A549 (cell line): ENCODE data around the gene SEMA4A. TPM values are rescaled to one million over a fixed set of nuclear protein-coding genes. Genes with fewer than 3 reads are reported as not detected.

Source experiments
- ATAC-seq, 2 experiments: fragments of 200-7000 bp in 1 of 2; fragments of >200 bp in 1 of 2; cut with Nextera tagmentation in 1 of 2; cut with Tn5 transposase in 1 of 2; 3 replicates each; pipeline versions ENCODE4 v1.8.0 to v1.9.1; 2018 to 2020; ENCODE audit warnings: mild to moderate bottlenecking in 1 of 2, moderate library complexity in 1 of 2
- CTCF ChIA-PET: fragments of 300-600 bp; sonication (Branson Sonifier 250); formaldehyde crosslinking; extraction: SDS; loops from one replicate; lab custom pipeline; 2021; ENCODE audit warnings: antibody characterized with exemption, inconsistent platforms; lab: Yijun Ruan, JAX
- POLR2A ChIA-PET: fragments of 350-600 bp; formaldehyde crosslinking; extraction: SDS; loops from one replicate; lab custom pipeline; 2021; ENCODE audit warnings: antibody characterized with exemption, inconsistent platforms; lab: Yijun Ruan, JAX
- DNase-seq, 2 experiments: peaks; one replicate each; pipeline versions ENCODE4 v3.0.0 to v3.0.0-alpha.2; 2011 to 2016; ENCODE audit warnings: low read depth in 1 of 2, low spot score in 1 of 2
- FAIRE-seq: peaks from 2 replicates; lab custom pipeline; 2011; peaks lifted over from hg19 to GRCh38; lab: Jason Lieb, UNC
- H3K27ac ChIP-seq, 2 experiments: fragments of >200 bp; sonication (Bioruptor Twin); formaldehyde crosslinking; 3 replicates each; pipeline ENCODE4 v1.5.1; 2016 to 2017
- H3K4me1 ChIP-seq: fragments of >200 bp; sonication (Bioruptor Twin); formaldehyde crosslinking; 3 replicates; pipeline ENCODE4 v1.6.1; 2016
- H3K4me2 ChIP-seq: fragments of >200 bp; sonication (Bioruptor Twin); formaldehyde crosslinking; 3 replicates; pipeline ENCODE4 v1.6.1; 2016
- H3K4me3 ChIP-seq: fragments of >200 bp; sonication (Bioruptor Twin); formaldehyde crosslinking; 3 replicates; pipeline ENCODE4 v1.5.1; 2016
- H3K9me3 ChIP-seq: fragments of >200 bp; sonication (Bioruptor Twin); formaldehyde crosslinking; 3 replicates; pipeline ENCODE4 v1.6.1; 2016
- BHLHE40 ChIP-seq: IDR thresholded peaks from 2 replicates; pipeline ENCODE4 v1.6.1; 2012; ENCODE audit warnings: low read depth, low read length, inconsistent platforms
- CBX8 ChIP-seq: fragments of 200-600 bp; sonication (generic); IDR thresholded peaks from 2 replicates; pipeline ENCODE4 v1.6.1; 2016
- CHD4 ChIP-seq: fragments of 200-600 bp; sonication (generic); IDR thresholded peaks from 2 replicates; pipeline ENCODE4 v1.6.1; 2016; ENCODE audit warnings: antibody characterized with exemption, mild to moderate bottlenecking, borderline replicate concordance
- EHF ChIP-seq: fragments of 250-450 bp; sonication (Bioruptor Pico); IDR thresholded peaks from 2 replicates; pipeline ENCODE4 v1.5.0; 2020; ENCODE audit warnings: mild to moderate bottlenecking
- EP300 ChIP-seq, 2 experiments: fragments of >200 bp; sonication (Bioruptor Twin); formaldehyde crosslinking; IDR thresholded peaks; 2 replicates in 1 of 2; 3 replicates in 1 of 2; pipeline ENCODE4 v1.6.1; 2016 to 2017
- FOSB ChIP-seq: fragments of 250-450 bp; sonication (Bioruptor Pico); IDR thresholded peaks from 2 replicates; pipeline ENCODE4 v1.5.0; 2020; ENCODE audit warnings: mild to moderate bottlenecking, moderate library complexity
- FOSL2 ChIP-seq, 2 experiments: fragments of 450-650 bp in 1 of 2; fragments of >200 bp in 1 of 2; sonication (Bioruptor Twin) in 1 of 2; formaldehyde crosslinking; IDR thresholded peaks; 2 replicates each; pipeline versions ENCODE4 v1.5.0 to v1.6.1; 2016 to 2020; ENCODE audit warnings: mild to moderate bottlenecking in 1 of 2, moderate library complexity in 1 of 2
- FOXS1 ChIP-seq: fragments of 250-450 bp; sonication (Bioruptor Pico); IDR thresholded peaks from 2 replicates; pipeline ENCODE4 v1.5.0; 2020; ENCODE audit warnings: mild to moderate bottlenecking, moderate library complexity
- HDAC2 ChIP-seq: fragments of 200-600 bp; sonication (generic); IDR thresholded peaks from 2 replicates; pipeline ENCODE4 v1.6.1; 2016
- HMGXB4 ChIP-seq: fragments of 250-450 bp; sonication (Bioruptor Pico); IDR thresholded peaks from 2 replicates; pipeline ENCODE4 v1.5.0; 2021; ENCODE audit warnings: mild to moderate bottlenecking, moderate library complexity, borderline replicate concordance
- HOXB13 ChIP-seq: fragments of 250-450 bp; sonication (Bioruptor Pico); IDR thresholded peaks from 2 replicates; pipeline ENCODE4 v1.5.0; 2020; ENCODE audit warnings: low read depth, mild to moderate bottlenecking, moderate library complexity
- JUN ChIP-seq, 2 experiments: fragments of >200 bp; sonication (Bioruptor Twin); formaldehyde crosslinking; IDR thresholded peaks; 2 replicates in 1 of 2; 3 replicates in 1 of 2; pipeline ENCODE4 v1.6.1; 2016 to 2017
- MAFK ChIP-seq: fragments of 450-650 bp; IDR thresholded peaks from 2 replicates; pipeline ENCODE4 v1.6.1; 2014; ENCODE audit not compliant: partially characterized antibody
- MAX ChIP-seq: IDR thresholded peaks from 2 replicates; pipeline ENCODE4 v1.6.1; 2012
- MYC ChIP-seq: IDR thresholded peaks from 2 replicates; pipeline ENCODE4 v1.6.1; 2012; ENCODE audit warnings: mild to moderate bottlenecking, inconsistent platforms, low read length, improper control_type of control experiment, borderline replicate concordance
- NFE2L2 ChIP-seq: fragments of 150-350 bp; conservative IDR thresholded peaks from 2 replicates; pipeline ENCODE4 v1.6.1; 2014; ENCODE audit warnings: low read length
- POLR2A ChIP-seq: IDR thresholded peaks from 2 replicates; pipeline ENCODE4 v1.6.1; 2012; ENCODE audit warnings: mild to moderate bottlenecking, low read length
- RAD21 ChIP-seq, 2 experiments: fragments of >200 bp in 1 of 2; sonication (Bioruptor Twin) in 1 of 2; formaldehyde crosslinking in 1 of 2; IDR thresholded peaks in 1 of 2; conservative IDR thresholded peaks in 1 of 2; 2 replicates in 1 of 2; 3 replicates in 1 of 2; pipeline ENCODE4 v1.6.1; 2012 to 2018; ENCODE audit warnings: inconsistent platforms in 1 of 2
- RFX5 ChIP-seq: fragments of 450-650 bp; IDR thresholded peaks from 2 replicates; pipeline ENCODE4 v1.7.1; 2014; ENCODE audit warnings: antibody characterized with exemption, mild to moderate bottlenecking, moderate library complexity
- RNF2 ChIP-seq: fragments of 200-600 bp; sonication (generic); IDR thresholded peaks from 2 replicates; pipeline ENCODE4 v1.6.1; 2016; ENCODE audit warnings: low read depth, mild to moderate bottlenecking, antibody characterized with exemption, moderate library complexity, borderline replicate concordance
- SMC3 ChIP-seq: fragments of >200 bp; sonication (Bioruptor Twin); formaldehyde crosslinking; IDR thresholded peaks from 3 replicates; pipeline ENCODE4 v1.6.1; 2018; ENCODE audit warnings: inconsistent platforms
- SREBF2 ChIP-seq: fragments of 450-650 bp; IDR thresholded peaks from 2 replicates; pipeline ENCODE4 v1.6.1; 2014; ENCODE audit warnings: mild to moderate bottlenecking, moderate library complexity
- TFCP2L1 ChIP-seq: fragments of 250-450 bp; sonication (Bioruptor Pico); IDR thresholded peaks from 2 replicates; pipeline ENCODE4 v1.5.0; 2021; ENCODE audit warnings: mild to moderate bottlenecking
- ZFP36 ChIP-seq: fragments of 450-650 bp; IDR thresholded peaks from 2 replicates; pipeline ENCODE4 v1.6.1; 2014; ENCODE audit warnings: borderline replicate concordance; ENCODE audit not compliant: partially characterized antibody
- WGBS: methylation state at CpG from one replicate; pipeline ENCODE4 v1.1.6; 2017; ENCODE audit errors: missing lambda C conversion rate; 5-methylcytosine and 5-hydroxymethylcytosine counted together
- polyA plus RNA-seq, 4 experiments: library from polyadenylated mRNA; depleted of rRNA in 3 of 4; stranded (reverse); fragments of >200 nt; fragmentation: RNase III in 1 of 4; extraction: RNeasy Plus Mini Kit Qiagen cat#74134 plus additional on column Dnase treatment in 1 of 4; gene quantifications; 2 replicates in 3 of 4; 3 replicates in 1 of 4; pipeline ENCODE4 v1.2.3, GENCODE V29; 2011 to 2017
- TF ChIP-seq, protein P1 (sequence below): fragments of 150-350 bp; IDR thresholded peaks from 2 replicates; pipeline ENCODE4 v1.6.1; 2014; ENCODE audit warnings: low read depth, mild to moderate bottlenecking, low read length
- TF ChIP-seq, protein P2 (sequence below): IDR thresholded peaks from 2 replicates; pipeline ENCODE4 v1.6.1; 2012; ENCODE audit warnings: low read depth, borderline replicate concordance
- TF ChIP-seq, protein P3 (sequence below): IDR thresholded peaks from 2 replicates; pipeline ENCODE4 v1.6.1; 2012
- TF ChIP-seq, protein P4 (sequence below): fragments of 200-600 bp; sonication (generic); IDR thresholded peaks from 2 replicates; pipeline ENCODE4 v1.6.1; 2016; ENCODE audit warnings: antibody characterized with exemption, mild to moderate bottlenecking, moderate library complexity

Gene SEMA4A
- polyA plus RNA-seq, 2 of the 4 experiments (the other 2 are of a cell fraction), result 0.04 to 0.27 TPM

DNA sequence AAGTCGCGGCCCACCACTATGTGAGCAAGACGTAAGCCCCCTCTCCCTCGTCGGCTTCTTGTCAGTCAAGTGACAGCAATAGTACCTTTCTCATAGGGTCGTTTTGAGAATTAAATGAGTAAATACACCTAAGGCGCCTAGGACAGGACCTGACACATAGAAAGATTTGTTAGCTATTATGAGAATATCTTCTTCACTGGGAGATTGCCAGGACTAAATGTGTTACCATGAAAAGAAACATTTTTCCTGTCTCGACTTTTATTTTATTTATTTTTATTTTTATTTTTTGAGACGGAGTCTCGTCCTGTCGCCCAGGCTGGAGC, 60.2 kb downstream of the SEMA4A start:
- ChIA-PET CTCF (interaction anchor here (1.0 to 7.9 kb wide), 9 partner anchors 11 to 128 kb away, joined by 3 to 84 read pairs (median 3); partner anchors contain the start of gene SLC25A44), POLR2A (interaction anchor here (0.6 to 2.1 kb wide), 20 partner anchors 9 to 219 kb away, joined by 3 to 37 read pairs (median 6); partner anchors contain the start of genes SLC25A44, SMG5 and TMEM79)
- Histone ChIP-seq H3K27ac (peak overlapping the region; percentile 93 to 96), H3K4me2 (peak overlapping the region; percentile 95), H3K9me3 (no peaks in the 10 kb centered on the region), H3K4me3 (peak overlapping the region; percentile 65), H3K4me1 (peaks cover 13% of the 10 kb centered on the region; the same call in 2 of the 3 replicates)
- FAIRE-seq (no peak), ATAC-seq (no peak), DNase-seq (no peak)
- no peak for TF ChIP-seq ZFP36
- TF ChIP-seq FOXS1 (CRISPR knock-in tag), result no peak
- TF ChIP-seq SREBF2, result no peak
- TF ChIP-seq, protein P1, sequence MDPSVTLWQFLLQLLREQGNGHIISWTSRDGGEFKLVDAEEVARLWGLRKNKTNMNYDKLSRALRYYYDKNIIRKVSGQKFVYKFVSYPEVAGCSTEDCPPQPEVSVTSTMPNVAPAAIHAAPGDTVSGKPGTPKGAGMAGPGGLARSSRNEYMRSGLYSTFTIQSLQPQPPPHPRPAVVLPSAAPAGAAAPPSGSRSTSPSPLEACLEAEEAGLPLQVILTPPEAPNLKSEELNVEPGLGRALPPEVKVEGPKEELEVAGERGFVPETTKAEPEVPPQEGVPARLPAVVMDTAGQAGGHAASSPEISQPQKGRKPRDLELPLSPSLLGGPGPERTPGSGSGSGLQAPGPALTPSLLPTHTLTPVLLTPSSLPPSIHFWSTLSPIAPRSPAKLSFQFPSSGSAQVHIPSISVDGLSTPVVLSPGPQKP, result no peak
- no peak for TF ChIP-seq BHLHE40
- no peak for TF ChIP-seq CHD4
- no peak for TF ChIP-seq HMGXB4 (CRISPR knock-in tag)
- no peak for TF ChIP-seq EP300 (IDR thresholded peaks at IDR 0.05)
- WGBS, result 28% methylated on average over 11 of the region's 11 CpGs

GRCh38 chr1:156214024-156214748, 60.8 kb downstream of the SEMA4A start:
- peak overlapping the region; percentile 65 for H3K4me3 ChIP-seq
- CTCF ChIA-PET, result interaction anchor here (0.7 to 7.9 kb wide), 8 partner anchors 11 to 123 kb away, joined by 3 to 84 read pairs (median 4); partner anchors contain the start of gene SLC25A44
- FAIRE-seq (no peak), ATAC-seq (no peak), DNase-seq (peak in 1 of 2 experiments; percentile 47)
- H3K4me1 ChIP-seq, result peaks cover 13% of the 10 kb centered on the region; the same call in 2 of the 3 replicates
- POLR2A ChIA-PET, result interaction anchor here (1.6 to 2.1 kb wide), 4 partner anchors 11 to 91 kb away, joined by 5 to 37 read pairs (median 11); partner anchors contain the start of gene SLC25A44
- WGBS, result 81% methylated on average over 16 of the region's 16 CpGs
- peak overlapping the region; percentile 93 to 96 for H3K27ac ChIP-seq
- no peaks in the 10 kb centered on the region for H3K9me3 ChIP-seq
- H3K4me2 ChIP-seq, result peak overlapping the region; percentile 95
- TF ChIP-seq TFCP2L1 (CRISPR knock-in tag), result no peak
- no peak for TF ChIP-seq POLR2A
- TF ChIP-seq HOXB13 (CRISPR knock-in tag), result no peak
- no peak for TF ChIP-seq MYC
- no peak for TF ChIP-seq SMC3
- TF ChIP-seq, protein P2, sequence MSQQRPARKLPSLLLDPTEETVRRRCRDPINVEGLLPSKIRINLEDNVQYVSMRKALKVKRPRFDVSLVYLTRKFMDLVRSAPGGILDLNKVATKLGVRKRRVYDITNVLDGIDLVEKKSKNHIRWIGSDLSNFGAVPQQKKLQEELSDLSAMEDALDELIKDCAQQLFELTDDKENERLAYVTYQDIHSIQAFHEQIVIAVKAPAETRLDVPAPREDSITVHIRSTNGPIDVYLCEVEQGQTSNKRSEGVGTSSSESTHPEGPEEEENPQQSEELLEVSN, result no peak
- no peak for TF ChIP-seq CHD4
- no peak for TF ChIP-seq FOXS1 (CRISPR knock-in tag)
- TF ChIP-seq RFX5, result no peak
- TF ChIP-seq HDAC2, result no peak
- no peak for TF ChIP-seq CBX8
- TF ChIP-seq SREBF2, result no peak
- peak; percentile 81 for TF ChIP-seq NFE2L2
- no peak for TF ChIP-seq RNF2
- TF ChIP-seq RAD21 (conservative IDR thresholded peaks at IDR 0.05 in 1 of 2, IDR thresholded peaks at IDR 0.05 in 1 of 2), result no peak
- TF ChIP-seq FOSL2 (IDR thresholded peaks at IDR 0.05), result no peak
- peak; percentile 77 for TF ChIP-seq FOSL2 (CRISPR knock-in tag; IDR thresholded peaks at IDR 0.05)
- no peak for TF ChIP-seq MAX
- TF ChIP-seq, protein P3, sequence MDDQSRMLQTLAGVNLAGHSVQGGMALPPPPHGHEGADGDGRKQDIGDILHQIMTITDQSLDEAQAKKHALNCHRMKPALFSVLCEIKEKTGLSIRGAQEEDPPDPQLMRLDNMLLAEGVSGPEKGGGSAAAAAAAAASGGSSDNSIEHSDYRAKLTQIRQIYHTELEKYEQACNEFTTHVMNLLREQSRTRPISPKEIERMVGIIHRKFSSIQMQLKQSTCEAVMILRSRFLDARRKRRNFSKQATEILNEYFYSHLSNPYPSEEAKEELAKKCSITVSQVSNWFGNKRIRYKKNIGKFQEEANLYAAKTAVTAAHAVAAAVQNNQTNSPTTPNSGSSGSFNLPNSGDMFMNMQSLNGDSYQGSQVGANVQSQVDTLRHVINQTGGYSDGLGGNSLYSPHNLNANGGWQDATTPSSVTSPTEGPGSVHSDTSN, result no peak
- TF ChIP-seq FOSB (CRISPR knock-in tag), result no peak
- TF ChIP-seq MAFK, result peak; percentile 94
- TF ChIP-seq, protein P4, sequence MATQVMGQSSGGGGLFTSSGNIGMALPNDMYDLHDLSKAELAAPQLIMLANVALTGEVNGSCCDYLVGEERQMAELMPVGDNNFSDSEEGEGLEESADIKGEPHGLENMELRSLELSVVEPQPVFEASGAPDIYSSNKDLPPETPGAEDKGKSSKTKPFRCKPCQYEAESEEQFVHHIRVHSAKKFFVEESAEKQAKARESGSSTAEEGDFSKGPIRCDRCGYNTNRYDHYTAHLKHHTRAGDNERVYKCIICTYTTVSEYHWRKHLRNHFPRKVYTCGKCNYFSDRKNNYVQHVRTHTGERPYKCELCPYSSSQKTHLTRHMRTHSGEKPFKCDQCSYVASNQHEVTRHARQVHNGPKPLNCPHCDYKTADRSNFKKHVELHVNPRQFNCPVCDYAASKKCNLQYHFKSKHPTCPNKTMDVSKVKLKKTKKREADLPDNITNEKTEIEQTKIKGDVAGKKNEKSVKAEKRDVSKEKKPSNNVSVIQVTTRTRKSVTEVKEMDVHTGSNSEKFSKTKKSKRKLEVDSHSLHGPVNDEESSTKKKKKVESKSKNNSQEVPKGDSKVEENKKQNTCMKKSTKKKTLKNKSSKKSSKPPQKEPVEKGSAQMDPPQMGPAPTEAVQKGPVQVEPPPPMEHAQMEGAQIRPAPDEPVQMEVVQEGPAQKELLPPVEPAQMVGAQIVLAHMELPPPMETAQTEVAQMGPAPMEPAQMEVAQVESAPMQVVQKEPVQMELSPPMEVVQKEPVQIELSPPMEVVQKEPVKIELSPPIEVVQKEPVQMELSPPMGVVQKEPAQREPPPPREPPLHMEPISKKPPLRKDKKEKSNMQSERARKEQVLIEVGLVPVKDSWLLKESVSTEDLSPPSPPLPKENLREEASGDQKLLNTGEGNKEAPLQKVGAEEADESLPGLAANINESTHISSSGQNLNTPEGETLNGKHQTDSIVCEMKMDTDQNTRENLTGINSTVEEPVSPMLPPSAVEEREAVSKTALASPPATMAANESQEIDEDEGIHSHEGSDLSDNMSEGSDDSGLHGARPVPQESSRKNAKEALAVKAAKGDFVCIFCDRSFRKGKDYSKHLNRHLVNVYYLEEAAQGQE, result no peak
- no peak for TF ChIP-seq JUN (IDR thresholded peaks at IDR 0.05)
- TF ChIP-seq EHF, result no peak
